Skin epidermis (tissue), 12 donors: ENCODE measurements around the gene PGAM2.
A peak's percentile ranks its signal among the peaks of the same experiment; 100 is the strongest.

Experiments used
- H3K27ac ChIP-seq, 21 experiments: fragments of 200-600 bp; sonication (generic) in 11 of 21; one replicate each; pipeline ENCODE4 v1.5.0; 2020; ENCODE audit warnings: mild to moderate bottlenecking in 3 of 21, inconsistent platforms in 2 of 21, moderate library complexity in 2 of 21
- H3K4me3 ChIP-seq, 7 experiments: fragments of 200-600 bp; sonication (generic) in 2 of 7; one replicate each; pipeline ENCODE4 v1.5.0; 2020; ENCODE audit warnings: inconsistent platforms in 2 of 7, mild to moderate bottlenecking in 2 of 7, moderate library complexity in 1 of 7

The PGAM2 gene

DNA sequence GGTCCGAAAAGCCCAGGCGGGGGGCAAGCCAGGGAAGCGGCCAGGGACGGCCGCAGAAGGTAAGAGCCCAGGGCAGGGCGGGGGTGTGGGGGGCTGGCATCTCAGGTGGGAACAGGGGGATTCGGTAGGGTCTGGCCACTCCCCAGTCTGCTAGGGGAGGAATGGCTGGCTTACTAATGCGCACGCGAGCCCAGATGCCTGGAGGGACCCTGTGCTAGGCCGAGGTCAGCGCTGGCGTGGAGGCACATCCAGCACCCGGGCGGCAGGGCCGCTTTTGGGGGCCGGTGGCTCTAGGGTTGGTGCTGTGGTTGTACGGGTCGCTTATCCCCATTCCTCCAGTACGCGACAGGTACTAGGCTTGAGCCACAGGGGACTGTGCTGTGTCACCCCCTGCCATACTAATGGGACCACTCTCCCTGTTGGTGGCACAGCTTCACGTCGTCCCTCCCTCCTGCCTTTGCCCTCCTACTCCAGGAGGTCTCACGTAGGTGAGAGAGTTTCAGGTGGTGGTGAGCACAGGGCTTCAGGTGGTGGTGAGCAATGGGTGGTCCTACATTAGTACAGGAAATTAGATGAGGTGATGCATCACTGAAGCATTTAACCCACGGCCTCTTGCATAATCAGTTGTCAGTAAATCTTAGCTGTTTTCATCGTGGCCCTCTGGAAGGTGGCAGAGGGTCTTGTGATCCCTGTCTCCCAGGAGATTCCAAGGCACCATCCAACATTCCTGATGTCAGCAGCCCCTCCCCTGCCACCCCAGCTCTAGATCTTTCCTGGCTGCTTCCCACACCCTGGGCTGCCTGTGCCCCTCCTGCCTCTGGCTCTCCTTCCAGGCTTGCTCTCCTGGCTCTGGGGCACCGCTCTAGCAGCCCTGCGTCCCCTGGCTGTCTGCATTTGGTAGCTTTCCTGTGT lies 39.7 kb upstream of the PGAM2 start:
- peak overlapping the region; percentile 51 to 99 (median 90) for H3K27ac ChIP-seq
- peak overlapping the region; percentile 42 to 60 (median 44) for H3K4me3 ChIP-seq

DNA sequence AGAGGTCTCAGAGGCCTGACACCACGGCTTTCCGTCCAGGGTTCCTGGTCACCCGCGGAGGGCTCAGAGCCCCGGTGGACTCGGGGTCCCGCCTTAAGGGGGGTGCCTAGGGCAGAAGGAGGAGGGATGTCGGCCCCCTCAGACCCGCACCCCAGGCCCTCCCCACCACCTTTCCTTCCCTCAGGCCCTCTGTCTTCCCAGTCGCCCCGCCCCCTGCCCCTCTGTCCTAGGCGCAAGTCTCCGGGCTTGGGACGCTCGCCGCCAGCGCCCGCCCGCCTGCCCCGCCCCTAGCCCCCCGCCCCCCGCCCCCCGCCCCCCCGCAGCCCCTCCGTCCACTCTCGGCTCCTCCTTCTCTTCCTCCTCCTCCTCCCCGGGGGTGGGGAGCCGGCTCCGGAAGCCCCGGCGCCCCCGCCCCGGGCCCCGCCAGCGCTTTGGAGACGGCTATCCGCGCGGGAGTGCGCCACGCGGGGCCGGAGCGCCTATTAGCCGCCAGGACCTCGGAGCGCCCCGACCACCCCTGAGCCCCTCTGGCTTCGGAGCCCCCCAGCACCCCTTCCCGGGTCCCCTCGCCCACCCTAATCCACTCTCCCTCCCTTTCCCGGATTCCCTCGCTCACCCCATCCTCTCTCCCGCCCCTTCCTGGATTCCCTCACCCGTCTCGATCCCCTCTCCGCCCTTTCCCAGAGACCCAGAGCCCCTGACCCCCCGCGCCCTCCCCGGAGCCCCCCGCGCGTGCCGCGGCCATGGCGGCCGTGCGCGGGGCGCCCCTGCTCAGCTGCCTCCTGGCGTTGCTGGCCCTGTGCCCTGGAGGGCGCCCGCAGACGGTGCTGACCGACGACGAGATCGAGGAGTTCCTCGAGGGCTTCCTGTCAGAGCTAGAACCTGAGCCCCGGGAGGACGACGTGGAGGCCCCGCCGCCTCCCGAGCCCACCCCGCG lies 38.8 kb upstream of the PGAM2 start, which contains the start of gene AEBP1:
Gene AEBP1, plus strand, starts transcription at position 423 of the 937 bp plus-strand sequence. Its CDS starts 321 bp downstream, at position 744.
- H3K27ac ChIP-seq: peak within 1 kb of the TSS; percentile 51 to 99 (median 91)
- H3K4me3 ChIP-seq: peak within 1 kb of the TSS; percentile 42 to 60 (median 44)

DNA sequence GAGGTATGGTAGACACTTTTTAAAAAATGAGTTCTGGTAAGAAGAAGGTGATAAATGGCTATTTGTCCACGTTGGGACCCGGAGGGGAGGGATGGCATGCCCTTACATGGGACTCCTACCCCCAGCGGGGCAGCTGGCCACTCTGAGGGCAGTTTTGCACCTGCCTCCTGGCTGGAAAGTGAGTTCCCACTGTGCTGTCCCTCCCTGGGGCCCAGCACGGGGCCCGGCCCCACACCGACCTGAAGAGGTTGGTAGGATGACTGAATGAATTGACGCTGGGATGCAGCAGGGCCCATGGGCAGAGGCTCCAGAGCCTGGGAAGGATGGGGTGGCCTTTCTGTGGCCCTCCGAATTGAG lies 38.2 kb upstream of the PGAM2 start:
- Histone ChIP-seq H3K27ac (peak overlapping the region in 20 of 21 experiments; percentile 8 to 99 (median 92)), H3K4me3 (peak overlapping the region in 3 of 7 experiments; percentile 44 to 60 (median 58))

- Histone ChIP-seq H3K27ac (peak overlapping the region in 20 of 21 experiments; percentile 8 to 99 (median 92)), H3K4me3 (no peak overlapping the region)
Measured at GRCh38 chr7:44102846-44103565, 37.6 kb upstream of the PGAM2 start.

GRCh38 chr7:44101966-44102845 lies 36.8 kb upstream of the PGAM2 start:
- Histone ChIP-seq H3K27ac (peak overlapping the region in 20 of 21 experiments; percentile 69 to 99 (median 92)), H3K4me3 (no peak overlapping the region)

GRCh38 chr7:44101303-44101965 lies 36.1 kb upstream of the PGAM2 start:
- H3K27ac ChIP-seq: peak overlapping the region in 20 of 21 experiments; percentile 69 to 99 (median 90)
- no peak overlapping the region for H3K4me3 ChIP-seq

DNA sequence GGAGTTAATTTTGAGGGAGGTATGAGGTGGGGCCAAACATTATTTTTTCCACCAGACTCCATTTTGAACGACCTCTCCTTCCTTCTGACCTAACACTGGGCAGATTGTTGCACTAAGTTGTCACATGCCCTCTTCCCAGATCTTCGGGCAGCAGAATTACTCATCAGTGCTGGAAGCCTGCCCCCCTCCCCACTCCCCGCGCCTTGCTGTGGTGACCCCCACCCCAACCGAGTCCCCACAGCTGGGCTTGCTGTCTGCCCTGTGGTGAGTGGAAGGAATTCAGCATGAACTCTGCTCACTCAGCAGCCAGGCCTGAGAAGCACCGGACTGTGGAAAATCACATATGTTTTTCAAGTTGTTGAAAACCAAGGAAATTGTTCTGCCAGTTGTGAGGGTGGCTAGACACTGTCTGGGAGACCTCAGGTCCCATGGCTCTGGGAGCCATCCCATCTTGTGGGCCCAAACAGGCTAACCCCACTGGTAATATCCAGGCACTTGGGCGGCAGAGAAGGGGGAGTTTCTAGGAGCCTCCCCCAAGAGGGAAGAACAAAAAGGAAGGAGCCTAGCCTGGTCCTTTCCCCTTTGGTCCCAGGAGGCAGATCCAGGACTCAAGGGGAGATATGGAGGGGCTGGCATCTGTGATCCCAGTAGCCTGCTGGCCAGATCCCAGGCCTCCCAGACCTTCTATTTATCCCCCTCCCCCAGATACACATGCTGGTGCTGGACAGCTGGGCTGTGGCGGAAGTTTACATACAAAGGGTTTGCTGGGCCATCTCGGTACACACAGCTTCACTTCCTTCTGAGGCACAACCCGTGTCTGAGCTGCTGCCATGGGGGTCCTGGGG lies 35.3 kb upstream of the PGAM2 start:
- peak overlapping the region in 20 of 21 experiments; percentile 69 to 99 (median 90) for H3K27ac ChIP-seq

GRCh38 chr7:44099669-44100068 lies 34.3 kb upstream of the PGAM2 start:
- Histone ChIP-seq H3K4me3 (no peak overlapping the region), H3K27ac (peak overlapping the region in 19 of 21 experiments; percentile 66 to 99 (median 91))

More for the DNA sequence above, 35.3 kb upstream of the PGAM2 start:
- H3K4me3 ChIP-seq: no peak overlapping the region

DNA sequence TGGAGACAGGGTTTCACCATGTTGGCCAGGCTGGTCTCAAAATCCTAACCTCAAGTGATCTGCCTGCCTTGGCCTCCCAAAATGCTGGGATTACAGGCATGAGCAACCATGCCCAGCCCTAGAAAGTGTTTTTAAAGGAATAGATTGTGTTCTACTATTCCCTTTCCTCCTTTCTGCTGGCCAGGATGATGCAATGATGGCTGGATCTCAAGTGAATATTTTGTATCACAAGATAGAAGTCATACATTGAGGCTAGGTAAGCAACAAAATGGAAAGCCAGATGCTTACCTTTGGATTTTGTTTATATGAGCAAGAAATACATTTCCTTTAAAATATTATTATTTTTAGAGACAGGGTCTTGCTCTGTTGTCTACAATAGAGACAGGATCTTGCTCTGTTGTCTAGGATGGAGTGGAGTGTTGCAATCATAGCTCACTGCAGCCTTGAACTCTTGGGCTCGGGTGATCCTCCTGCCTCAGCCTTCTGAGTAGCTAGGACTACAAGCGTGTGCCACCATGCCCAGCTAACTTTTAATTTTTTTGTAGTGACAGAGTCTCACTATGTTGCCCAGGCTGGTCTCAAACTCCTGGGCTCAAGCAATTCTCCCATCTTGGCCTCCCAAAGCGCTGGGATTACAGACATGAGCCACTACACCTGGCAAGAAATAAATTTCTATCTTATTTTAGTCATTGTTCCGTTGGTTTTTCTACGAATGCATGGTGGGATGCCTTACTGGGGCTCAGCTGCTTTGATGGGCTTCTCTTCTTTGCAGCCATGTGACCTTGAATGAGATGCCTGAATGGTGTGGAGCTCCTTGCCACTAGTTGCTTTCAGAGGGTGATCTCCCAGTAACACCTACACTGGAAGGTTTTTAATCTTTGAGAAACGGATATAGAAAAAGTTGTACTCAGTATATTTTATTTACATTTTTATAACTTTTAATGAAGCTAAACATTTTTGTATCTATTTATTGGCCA lies 33.0 kb upstream of the PGAM2 start:
- peak overlapping the region in 3 of 21 experiments; percentile 5 to 96 (median 27) for H3K27ac ChIP-seq

DNA sequence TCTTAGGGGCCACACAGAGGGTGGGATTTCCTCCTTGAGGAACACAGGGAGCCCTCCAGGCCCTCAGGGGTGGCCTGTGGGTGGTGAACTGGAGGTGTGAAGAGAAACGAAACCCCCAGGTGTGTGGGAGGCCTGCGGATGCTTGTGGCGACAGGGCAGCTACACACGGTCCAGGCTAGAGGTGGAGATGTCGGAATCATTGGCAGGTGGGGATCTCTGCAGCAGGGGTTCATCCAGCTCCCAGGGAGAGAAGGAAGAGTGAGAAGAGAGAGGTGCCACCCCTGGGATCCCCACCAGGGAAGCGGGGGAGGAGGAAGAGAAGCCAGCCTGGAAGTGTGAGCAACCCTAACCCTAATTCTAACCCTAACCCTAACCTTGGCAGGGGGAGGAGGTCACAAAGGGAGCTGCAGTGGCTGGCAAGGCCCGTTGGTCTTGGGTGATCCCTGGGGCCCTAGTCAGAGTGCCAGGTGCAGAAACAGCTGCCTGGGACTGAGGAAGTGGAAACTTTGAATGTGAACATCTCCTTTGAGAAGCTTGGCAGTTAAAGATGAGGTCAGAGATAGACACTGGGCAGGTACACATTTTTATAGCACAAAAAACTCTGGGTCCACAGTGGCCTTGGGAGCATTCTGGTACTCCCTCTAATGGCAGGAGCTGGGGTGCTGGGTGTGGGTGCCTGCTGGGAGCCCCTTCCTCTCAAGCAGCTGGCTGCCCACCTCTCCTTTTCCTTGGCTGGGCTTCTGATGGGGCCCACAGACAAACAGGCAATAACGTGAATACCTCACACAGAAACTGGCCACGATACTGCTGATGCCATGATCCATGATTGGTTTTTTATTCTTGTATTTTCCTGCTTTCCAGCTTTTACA lies 31.9 kb upstream of the PGAM2 start:
- Histone ChIP-seq H3K4me3 (no peak overlapping the region), H3K27ac (peak overlapping the region in 6 of 21 experiments; percentile 5 to 96 (median 32))

More for the DNA sequence above, 33.0 kb upstream of the PGAM2 start:
- no peak overlapping the region for H3K4me3 ChIP-seq

DNA sequence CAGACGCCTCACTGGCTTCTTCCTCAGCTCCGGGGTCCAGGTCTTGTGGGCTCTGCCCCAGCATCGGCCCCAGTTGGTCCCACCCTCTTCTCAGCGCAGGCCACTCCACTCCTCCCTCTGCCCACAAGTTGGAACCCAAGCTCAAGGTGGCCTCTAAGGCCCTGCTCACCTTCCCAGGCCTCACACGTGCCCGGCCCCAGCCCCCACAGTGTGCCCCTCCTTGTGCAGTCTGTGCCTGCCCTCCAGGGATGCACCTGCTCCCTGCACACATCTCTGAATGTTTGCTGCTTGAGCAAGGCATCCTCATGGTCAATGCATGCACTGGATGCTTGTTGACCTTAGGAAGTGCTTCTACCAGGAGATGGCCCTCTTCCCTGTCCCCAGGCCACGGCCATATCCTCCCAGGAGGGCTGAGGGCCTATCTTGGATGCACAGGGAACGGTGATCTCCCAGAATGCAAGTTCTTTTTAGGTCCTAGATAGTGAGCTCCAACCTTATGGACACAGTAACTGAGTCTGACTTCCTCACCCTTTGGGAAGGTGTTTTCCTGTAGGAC lies 31.0 kb upstream of the PGAM2 start:
- H3K27ac ChIP-seq: peak overlapping the region in 5 of 21 experiments; percentile 16 to 66 (median 30)

GRCh38 chr7:44095781-44096180 lies 30.4 kb upstream of the PGAM2 start:
- Histone ChIP-seq H3K4me3 (no peak overlapping the region), H3K27ac (peak overlapping the region in 8 of 21 experiments; percentile 0 to 59 (median 23))

More for the DNA sequence above, 31.0 kb upstream of the PGAM2 start:
- H3K4me3 ChIP-seq: no peak overlapping the region

DNA sequence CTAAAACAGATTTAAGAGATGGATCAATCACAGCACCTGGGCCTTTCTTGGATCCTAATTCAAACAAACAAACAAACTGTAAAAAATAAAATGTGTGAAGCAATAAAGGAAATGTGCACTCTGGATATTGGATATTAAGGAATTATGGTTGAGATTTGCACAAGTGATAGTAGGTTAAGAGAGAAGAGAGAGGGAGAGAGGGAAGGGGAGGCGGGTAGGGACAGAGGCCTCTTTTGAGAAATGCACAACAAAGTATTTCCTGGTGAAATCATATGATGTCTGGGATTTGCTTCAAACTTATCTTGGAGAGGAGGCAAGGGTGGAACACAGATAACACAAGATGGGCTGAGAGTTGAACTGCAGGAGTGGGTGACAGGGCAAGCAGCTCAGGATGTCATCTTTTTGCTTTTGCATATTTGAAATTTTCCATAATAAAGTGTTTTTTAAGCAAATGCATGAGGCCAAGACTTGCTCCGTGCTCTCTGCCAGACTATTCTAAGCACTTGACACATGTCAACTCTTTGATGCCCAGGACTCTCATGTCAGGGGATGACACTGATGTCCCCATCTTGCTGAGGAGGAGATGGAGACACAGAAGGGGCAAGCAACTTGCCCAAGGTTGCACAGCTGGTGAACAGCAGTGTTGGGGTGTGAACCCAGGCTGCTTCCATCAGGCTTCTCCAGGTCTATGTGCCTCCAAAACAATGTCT lies 29.7 kb upstream of the PGAM2 start:
- Histone ChIP-seq H3K4me3 (no peak overlapping the region), H3K27ac (peak overlapping the region in 11 of 21 experiments; percentile 6 to 59 (median 27))

GRCh38 chr7:44094365-44094764 lies 29.0 kb upstream of the PGAM2 start:
- H3K27ac ChIP-seq: peak overlapping the region in 12 of 21 experiments; percentile 0 to 65 (median 28)

More at GRCh38 chr7:44094365-44094764, 29.0 kb upstream of the PGAM2 start:
- H3K4me3 ChIP-seq: no peak overlapping the region
